GM18873 (cell line): Measurements from ENCODE around the gene TNP1.

ENCODE experiments used
- ATAC-seq: cut with Tn5 transposase; IDR thresholded peaks from one replicate; pipeline ENCODE4 v1.9.1; 2021; ENCODE audit warnings: mild to moderate bottlenecking, moderate library complexity, moderate number of reproducible peaks; ENCODE audit not compliant: unreplicated experiment, low FRiP score

The TNP1 gene

DNA sequence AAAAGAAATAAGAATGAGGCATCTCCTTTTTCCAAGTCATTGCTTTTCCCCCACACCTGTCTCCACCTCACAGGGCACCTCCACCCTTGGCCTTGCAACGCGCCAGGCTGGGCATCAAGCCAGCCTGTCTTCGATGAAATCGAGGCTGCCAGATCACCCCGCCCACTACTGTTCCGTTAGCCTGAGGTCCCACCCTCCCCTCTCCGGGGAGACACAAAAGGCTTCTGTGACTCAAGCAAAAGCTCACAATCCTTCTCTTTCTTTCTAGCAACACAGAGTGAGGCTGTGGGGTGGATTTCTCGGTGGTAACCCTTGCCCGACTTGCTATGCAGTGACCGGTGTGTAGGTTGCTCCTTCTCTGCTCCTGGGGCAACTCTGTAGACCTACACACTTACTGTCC is 9.9 kb downstream of the TNP1 start:
- no peak for ATAC-seq

DNA sequence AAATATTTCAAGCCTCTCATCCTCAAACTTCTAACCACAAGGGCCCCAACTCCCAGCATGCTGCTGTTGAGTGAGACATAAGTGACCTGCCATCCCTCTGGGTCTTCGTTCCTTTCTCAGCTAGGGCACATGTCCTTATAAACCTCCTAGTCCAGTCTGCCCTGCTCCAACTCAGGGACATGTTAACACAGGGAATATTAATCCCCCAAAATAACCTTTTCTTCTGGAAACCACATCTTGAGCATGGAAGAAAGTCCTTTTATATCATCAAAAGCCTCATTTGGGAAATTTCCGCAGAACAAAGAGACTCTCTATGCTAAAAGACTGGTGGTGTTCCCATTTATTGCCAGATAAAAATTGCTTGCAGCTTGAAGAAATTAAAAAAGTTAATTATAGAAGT is 14.4 kb downstream of the TNP1 start:
- ATAC-seq, result no peak

DNA sequence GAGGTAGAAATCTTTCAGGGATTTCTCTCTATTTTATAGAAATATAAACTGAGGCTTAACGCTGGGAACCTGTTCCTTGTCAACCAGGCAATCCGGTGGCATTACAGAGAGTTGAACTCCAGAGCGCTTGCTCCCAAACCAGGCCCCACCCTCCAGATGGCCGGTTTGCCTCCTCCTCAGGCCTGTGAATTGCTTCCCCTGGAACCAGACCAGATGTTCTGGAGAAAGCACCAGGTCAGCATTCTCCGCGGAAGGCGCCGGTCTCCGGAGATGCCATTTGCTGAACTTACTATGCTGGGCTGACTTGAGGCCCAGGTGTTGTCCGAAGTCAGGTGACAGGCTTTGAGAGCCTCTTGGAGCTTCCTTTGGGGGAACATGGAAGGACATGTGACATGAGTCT is 17.2 kb downstream of the TNP1 start:
- no peak for ATAC-seq

DNA sequence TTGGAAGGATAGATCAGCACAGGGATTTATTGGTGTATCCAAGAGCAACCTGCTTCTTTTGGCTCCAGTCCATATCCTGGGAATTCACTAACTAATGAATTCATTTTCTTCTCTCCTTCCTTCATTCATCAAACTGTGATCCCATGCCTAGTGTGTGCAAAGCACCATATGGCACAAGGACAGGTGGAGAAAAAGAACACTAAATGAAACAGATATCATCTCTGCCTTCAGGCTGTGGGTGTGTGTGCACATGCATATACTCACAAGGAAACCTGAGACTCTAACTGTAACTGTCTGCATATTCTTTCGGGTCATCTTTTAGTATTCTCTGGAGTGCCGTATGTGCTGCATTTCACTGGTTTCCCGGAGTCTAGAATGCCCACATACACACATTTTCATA is 20.2 kb downstream of the TNP1 start:
- ATAC-seq, result no peak

DNA sequence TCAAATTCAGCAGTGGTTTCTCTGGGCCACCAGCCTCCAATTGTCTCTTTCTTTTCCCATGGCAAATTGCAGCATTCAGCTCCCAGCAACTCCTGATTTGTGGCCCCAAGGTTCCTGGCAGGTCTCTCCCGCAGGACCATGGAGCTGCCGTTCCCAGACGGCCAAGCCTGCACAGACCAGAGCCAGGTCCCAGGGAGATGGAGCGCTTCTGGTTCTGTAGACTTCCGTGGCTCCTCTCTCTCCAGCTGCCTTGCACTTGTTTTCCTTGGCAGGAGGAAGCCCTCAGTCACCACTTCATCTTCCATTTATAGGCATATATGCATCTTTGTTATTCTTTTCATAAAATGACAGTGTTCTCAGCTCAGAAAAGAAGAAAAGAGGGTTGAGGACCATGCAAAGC is 21.7 kb downstream of the TNP1 start:
- no peak for ATAC-seq

DNA sequence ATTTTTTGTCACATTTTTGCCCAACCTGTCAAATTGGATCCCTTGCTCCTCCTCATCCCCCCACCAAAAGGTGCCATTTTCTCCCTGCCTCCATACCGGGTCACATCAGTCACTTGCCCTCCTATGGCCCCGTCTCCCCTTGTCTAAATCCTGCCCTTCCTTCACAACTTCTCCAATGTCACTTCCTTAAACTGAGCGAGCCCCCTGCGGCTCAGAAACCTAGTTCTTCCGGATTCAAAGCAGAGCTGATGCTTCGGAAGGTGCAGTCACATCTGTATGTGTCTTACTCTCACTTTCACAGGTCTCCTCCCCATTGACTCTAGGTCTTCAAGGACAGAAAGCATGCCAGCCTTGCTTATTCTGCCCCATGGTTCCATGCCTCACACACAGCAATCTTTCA is 22.1 kb downstream of the TNP1 start:
- ATAC-seq, result no peak

DNA sequence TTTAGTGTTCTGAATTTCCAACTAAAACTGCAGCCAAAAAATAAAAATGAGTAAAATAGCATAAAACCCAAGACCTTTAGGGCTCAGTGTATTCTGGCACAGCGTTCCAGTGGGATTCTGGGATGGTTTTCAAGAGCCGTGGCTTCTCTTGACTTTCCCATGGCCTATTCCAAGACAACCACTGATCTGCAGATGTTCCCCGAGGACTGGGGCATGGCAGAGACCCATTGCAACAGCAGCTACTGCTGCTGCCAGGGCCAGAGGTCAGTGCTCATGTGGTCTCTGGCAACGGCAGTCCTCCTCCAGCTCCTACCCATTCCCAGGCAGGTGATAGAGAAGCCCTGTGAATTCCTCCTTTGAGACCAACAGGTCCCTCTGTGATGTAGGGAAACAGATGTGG is 26.8 kb downstream of the TNP1 start:
- ATAC-seq, result no peak

DNA sequence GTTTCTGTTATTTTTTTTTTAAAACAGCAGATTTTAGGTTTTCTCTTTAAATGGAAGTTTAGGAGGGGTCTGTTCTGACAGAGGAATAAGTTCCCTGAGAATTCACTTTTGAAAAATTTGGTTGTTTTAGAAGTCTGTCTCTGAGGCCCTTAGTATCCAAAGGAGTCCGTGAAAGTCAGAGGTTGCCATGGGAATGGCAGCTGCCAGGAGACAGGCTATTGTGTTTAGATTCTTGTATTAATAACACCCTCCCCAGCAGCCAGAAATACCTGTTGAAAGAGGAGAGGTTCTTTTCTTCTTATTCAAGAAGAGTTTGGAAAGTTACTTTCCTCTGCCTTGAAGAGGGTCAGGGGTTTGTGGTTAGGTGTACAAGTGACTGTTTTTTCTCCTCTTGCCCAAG is 29.5 kb downstream of the TNP1 start:
- no peak for ATAC-seq

DNA sequence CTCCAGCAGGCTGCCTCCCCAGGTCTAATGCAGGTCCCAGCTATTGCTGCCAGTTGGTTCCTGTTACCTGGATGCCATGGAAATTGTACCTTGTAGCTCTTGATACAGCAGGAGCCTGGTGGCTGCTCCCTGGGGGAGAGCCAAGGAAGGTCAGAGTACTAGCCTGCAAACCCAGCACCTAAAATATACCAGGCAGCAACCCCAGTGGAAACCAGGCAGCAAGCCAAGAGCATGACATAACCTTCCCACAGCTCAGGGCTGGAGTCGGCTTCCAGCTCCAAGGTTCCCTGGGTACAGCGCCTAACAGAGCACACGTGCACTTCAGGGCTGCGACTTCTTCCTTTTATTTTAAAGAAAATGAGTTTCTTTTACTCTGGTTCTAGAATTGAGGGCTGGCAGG is 30.3 kb downstream of the TNP1 start:
- no peak for ATAC-seq

DNA sequence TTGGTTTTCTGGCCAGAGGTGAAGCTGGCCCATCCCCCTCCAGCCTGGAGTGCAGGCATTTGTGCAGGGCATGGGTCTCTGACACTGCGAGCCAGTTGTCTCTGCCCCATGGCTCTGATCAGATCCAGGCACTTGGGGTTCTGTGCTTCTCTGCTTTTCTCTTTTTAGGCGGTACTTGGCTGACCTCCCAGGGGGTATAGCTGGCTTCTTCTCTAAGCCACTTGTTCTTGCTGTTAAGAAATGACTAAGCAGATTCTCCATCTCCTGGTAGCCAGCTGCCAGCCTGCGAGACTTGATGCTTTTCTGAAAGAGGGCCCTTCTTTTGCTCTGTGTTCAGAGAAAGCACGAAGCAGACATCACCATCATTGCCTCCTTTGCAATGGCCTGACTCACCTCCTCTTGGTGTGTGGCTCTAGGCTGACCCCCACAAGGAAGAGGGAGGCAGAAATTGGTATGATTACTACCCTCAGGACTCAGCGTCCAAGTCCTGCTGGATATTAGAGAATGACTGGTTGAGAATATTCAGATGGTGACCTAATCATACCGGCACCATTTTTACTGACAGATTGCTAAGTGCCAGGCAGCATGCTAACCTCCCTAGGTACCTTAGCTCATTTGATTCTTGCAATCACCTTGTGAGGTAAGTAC is 32.7 kb downstream of the TNP1 start:
- ATAC-seq, result no peak

DNA sequence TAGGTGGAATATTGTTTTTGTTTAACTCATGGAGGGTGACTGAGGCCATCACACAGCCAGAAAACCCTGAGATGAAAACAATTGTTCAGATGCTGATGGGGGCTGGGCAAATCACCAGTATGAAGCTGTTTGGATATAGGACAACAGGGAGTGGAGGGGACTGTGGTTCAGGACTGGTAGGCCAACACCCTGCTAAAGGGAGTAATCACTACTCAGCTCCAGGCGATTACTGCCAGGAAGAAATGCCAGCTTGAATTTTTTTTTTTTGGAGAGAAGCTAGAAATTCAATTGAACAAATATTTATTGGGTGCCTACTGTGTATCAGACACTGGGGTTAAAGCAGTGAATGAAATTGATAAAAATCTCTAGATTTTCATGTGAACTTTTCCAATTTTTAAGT is 37.4 kb downstream of the TNP1 start:
- no peak for ATAC-seq

DNA sequence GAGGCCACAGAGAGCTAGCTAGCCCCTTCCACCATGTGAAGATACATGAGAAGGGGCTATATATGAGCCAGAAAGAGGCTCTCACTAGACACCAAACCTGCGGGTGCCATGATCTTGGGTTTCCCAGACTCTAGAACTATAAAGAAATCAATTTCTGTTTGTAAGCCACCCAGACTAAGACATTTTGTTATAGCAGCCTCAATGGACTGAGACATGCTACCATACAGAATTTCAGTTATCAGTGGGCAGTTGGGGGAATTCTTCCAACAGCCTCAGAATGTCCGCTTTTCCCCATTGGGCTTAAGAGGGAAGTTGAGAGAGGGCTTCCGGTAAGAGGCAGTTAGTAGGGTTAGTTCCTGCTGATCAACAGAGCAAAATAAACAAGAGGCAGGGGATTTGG is 39.2 kb downstream of the TNP1 start:
- ATAC-seq, result no peak

DNA sequence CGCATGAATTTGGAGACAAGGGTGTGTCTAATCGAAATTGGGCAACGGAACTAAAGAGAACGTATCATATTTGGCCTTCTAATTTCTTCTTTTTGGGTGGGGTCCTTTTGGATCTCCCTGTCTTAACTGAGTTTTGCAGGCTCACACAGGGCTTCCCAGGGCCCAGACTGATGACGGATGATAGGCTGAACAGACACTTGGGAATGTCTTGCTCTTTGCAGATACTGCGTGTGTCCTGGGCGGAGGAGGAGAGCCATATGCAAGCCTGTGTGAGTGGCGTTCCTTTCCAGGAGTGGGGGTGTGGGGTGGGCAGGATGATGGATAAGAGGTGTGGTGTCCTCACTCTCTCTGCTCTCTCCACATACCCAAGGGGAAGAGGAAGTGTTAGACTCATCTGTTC is 40.1 kb downstream of the TNP1 start:
- no peak for ATAC-seq

DNA sequence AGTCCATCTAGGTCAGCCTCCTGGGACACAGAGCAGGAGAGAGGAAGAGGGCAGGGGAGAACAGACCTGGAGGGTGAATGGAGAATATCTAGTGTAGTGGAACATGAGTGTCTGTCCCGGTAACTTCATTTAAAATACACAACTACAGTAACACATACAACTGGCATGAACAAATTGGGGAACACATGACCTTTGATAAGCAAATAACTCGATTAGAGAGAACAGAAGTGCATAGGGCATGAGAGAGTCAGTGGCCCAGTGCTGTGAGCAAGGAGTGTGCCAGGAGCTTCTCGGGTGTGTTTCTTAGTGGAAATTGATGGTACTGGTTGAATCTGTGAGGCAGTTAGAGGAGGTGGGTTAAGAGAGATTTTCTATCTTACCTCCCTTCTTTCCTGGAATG is 40.8 kb downstream of the TNP1 start:
- ATAC-seq, result no peak

DNA sequence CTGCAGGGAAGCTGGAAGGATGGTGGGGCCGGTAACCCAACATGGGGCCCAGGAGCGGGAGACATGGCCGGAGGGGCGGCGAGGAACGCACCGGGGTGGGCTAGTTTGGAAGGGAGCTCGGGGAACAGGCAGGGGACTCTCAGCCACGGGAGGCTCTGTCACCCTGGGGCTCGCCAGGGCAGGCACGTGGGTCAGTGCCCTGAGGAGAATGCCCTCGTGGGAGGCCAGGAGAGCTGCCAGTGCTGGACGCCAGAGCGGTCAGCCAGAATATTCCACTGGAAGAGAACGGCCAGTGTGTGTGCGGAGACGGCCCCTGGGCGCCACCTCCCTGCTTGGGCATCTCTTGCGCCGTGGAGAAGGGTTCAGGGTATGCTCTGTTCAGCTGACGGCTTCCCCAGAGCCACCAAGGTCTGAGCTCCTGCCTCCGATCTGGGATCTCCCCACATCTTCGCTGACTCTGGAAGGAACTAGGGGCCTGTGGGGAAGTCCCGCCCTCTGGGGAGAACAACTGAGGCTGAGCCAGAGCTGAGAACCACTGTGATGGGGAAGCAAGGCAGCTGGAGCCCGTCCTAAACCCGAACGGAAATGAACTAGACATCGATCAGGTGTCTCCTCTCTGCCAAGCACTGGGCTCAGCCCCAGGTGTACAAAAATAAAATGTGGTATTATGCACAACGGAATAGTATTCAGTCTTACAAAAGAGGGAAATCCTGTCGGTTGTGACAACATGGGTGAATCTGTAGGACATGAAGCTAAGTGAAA is 49.3 kb downstream of the TNP1 start:
- ATAC-seq, result no peak
